NCI-H1694 (cell line): ENCODE measurements around the gene MYH7.

Experiments
- DNase-seq: peaks from one replicate; lab custom pipeline; 2025; lab: John Stamatoyannopoulos, UW

The MYH7 gene

DNA sequence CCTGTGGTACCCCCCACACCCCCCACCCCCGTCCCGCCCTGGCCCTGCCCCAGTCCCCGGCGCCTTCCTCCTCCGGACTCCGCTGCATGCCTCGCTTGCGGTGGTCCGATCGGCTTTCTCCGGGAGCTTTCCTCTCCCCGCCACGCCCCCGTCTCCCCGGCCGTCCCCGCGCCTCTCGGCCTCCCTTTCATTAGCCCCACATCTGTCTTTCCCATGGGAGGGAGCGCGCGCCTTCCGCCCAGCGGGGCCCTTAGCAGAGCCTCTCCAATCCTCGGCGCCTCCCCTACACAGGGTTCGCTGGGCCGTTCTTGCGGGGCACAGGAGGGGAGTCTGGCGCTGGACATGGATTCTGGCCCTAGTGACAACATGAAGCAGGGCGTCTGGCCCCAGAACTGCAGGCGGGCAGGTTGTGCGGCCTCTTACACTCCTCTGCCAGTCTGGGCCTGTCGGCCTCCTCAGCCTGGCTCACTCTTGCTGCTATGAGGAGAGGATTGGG, 69.0 kb downstream of the MYH7 start:
- DNase-seq: peak; percentile 87

DNA sequence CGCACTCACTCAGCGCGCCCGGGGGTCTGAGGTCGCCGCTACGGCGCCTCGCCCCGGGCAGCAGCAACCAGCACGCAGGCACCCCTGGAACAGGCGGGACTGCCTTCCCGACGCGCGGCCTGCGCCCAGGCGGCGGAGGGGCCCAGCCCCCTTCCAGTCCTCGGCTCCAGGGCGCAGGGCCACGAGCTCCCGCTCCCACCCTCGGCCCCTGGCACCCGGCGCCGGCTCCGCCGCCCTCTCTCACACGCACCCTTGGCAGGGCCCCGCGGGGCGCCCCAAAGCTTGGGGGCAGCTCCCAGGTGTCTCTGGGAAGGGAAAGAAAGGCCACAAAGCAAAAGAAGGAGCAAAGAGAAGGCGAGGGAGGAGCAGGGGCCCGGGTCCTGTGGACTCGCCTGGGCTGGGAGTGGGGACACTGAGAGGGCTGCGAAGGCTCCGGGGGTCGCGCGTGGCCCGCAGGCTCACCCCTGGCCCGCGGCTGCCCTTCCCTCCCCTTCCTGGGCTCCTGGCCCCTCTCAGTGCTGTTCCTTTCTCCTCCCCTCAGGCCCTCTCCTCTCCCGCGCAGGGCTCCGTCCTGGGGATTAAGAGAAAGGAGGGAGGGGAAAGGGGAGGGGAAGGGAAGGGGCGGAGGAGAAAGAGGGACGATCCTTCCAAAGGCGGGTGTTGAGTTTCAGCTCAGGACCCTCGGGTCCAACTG, 69.6 kb downstream of the MYH7 start:
- DNase-seq: peak; percentile 87

DNA sequence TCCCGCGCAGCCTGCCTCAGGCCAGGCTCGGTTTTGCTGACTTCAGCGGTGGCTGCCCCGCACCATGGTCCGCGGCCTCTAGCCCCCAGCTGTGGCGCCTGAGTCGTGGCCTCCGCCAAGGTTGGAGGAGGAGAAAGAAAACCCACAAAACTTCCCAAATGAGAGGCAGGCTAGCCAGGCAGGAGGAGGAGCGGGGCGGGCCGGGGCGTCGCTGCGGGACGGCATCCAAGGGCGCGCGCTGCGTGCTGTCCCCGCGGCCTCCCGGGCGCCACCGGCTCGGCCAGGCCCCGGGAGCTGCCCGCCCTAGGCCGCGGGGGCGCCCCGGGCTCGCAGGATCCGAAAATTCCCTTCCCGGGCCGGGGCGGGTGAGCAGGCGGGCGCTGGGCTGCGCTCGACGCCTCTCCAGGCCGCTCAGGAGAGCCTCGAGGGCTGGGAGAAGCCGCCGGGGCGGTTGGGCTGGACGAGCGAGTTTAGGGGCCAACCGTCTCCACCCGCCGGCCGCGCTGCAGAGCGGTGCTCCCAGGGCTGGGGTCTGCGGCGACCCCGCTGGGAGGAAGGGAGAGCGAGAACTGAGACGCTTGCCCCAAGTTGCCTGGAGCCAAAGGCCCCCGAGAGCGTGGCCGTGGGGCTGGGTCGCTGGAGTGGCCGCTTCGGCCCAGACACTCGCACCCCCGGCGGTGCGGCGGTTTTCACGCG, 70.3 kb downstream of the MYH7 start, which contains the start of gene EFS:
TSS of gene EFS (minus strand) at position 137 of the 696 bp plus-strand sequence. CDS start 147 bp downstream, outside the sequence.
- DNase-seq: no peak

DNA sequence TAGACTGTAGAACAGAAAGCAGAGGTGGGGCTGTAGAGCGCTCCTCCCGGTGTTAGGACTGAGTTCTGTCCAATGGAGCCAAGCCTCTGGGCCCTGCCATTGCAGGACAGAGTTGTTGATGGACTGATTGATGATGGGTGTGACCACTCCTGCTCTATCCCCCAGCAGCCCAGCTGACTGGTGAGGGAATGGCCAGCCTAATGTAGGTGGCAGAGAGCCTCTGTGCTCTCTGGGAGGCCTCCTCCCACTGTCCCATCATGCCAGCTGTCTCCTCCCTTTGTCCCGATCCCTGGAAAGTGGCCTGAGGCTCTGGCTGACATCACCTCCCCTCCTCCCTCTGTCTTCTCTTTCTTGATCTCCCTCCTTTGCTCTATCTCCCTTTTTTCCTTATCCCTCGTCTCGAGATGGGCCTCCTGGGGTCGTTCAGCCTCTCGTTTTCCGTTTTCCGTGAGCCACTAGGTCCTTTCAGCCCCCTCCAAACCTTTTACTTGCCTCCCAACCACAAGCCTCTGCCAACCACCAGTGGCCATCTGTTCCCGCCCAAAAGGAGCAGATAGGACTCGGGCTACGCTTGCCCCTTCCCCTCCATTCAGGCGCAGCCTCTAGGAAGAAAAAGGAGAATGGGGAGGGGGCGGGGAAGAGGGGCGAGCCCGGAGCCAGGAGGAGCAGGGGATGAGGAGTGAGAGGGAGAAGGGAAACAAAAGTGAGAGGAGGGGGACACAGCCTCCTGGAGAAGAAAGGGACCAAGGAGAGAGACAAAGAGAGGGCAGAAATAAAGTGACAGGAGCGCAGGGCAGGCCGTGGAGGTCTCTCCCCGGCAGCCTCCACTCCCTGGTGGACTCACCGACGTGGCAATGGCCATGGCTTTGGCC, 71.1 kb downstream of the MYH7 start:
- peak; percentile 35 for DNase-seq
